Measurements from ENCODE around the gene ZNF155.

Gene ZNF155

DNA sequence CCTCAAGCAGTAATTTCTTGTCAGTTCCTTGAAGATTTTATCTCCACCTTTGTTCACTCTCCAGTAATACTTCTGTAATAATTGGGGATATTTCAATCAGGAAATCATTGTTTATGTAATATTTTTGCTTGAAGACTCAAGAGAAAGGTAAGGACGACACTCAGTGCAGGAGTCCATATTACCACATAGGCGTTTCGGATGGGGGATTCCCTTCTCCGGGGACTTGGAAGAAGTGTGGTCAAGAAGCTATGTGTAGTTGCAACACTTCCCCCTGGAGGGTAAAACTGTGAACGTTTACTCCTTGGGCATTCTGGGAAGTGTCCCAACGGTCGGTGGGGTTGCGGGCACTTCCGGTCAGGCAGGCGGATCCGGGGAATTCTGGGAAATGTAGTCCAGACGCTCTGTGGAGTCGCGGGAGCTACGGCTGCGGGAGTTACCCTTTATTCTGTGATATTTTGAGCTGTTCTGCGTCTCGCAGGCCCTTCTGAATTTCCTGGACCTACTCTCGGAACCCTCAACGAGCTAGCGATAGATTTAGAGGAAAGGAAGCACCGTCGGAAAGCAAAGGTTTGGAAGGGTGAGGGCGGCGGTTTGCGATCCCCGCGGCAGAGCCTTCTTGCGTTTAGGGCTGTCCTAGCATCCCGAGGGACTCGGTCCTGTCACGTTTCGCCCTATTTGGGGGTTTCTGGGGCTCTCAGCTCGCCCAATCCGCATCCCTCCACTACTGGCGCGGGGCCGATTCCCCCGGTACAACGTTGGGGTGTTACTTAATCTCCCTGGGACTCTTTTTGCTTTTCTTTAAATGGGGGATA lies 32.9 kb upstream of the ZNF155 start, which contains the start of gene ZNF221:
ZNF221 (plus strand) TSS at position 395 of the 812 bp plus-strand sequence. CDS start 11,499 bp downstream, outside the sequence.
- H3K4me3 ChIP-seq (ENCODE audit: low read depth, low read length): peak within 1 kb of the TSS; percentile 96
- TF ChIP-seq, protein P1, sequence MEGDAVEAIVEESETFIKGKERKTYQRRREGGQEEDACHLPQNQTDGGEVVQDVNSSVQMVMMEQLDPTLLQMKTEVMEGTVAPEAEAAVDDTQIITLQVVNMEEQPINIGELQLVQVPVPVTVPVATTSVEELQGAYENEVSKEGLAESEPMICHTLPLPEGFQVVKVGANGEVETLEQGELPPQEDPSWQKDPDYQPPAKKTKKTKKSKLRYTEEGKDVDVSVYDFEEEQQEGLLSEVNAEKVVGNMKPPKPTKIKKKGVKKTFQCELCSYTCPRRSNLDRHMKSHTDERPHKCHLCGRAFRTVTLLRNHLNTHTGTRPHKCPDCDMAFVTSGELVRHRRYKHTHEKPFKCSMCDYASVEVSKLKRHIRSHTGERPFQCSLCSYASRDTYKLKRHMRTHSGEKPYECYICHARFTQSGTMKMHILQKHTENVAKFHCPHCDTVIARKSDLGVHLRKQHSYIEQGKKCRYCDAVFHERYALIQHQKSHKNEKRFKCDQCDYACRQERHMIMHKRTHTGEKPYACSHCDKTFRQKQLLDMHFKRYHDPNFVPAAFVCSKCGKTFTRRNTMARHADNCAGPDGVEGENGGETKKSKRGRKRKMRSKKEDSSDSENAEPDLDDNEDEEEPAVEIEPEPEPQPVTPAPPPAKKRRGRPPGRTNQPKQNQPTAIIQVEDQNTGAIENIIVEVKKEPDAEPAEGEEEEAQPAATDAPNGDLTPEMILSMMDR (conservative IDR thresholded peaks at IDR 0.05; ENCODE audit: low read depth, low read length): peak; percentile 47
- DNase-seq (ENCODE audit: low read depth): peak; percentile 99

DNA sequence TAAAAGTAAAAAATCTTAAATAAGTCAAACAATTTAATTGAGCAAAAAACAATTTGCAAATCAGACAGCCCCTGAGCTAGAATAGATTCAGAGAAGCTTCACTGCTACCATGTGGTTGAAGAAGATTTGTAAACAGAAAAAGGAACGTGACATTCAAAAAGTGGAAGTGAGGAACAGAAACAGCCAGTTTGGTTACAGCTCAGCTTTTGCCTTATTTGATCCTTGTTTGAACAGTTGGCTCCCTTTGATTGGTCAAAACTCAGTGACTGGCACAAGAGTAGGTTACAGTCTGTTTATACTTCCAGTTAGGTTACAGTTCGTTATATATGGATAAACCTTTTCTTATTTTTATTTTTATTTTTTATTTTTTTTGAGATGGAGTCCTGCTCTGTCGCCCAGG lies 27.2 kb upstream of the ZNF155 start:
- no peak overlapping the region for H3K4me3 ChIP-seq (ENCODE audit: low read depth, low read length)
- TF ChIP-seq, protein P1 (conservative IDR thresholded peaks at IDR 0.05; ENCODE audit: low read depth, low read length): no peak
- no peak for DNase-seq (ENCODE audit: low read depth)

DNA sequence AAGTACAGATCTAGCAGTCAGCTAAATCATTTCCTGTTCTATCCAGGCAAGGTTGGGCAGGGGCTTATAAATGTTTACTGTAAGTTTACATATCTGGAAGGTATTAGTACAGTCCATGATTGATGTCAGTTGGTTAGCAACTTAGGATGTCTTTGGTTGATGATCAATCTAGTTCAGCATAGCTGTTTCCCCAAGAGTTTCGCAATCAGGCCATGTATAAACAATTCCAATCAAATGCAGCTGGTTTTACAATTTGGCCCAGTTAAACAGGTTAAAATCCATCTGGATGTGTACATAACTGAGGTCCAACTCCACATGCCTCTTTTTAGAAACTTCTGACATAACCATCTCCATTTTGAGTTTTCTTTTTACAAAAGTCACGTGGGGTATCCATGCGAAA lies 26.1 kb upstream of the ZNF155 start:
- TF ChIP-seq, protein P1 (conservative IDR thresholded peaks at IDR 0.05; ENCODE audit: low read depth, low read length): no peak
- peak; percentile 36 for DNase-seq (ENCODE audit: low read depth)
- no peak overlapping the region for H3K4me3 ChIP-seq (ENCODE audit: low read depth, low read length)

DNA sequence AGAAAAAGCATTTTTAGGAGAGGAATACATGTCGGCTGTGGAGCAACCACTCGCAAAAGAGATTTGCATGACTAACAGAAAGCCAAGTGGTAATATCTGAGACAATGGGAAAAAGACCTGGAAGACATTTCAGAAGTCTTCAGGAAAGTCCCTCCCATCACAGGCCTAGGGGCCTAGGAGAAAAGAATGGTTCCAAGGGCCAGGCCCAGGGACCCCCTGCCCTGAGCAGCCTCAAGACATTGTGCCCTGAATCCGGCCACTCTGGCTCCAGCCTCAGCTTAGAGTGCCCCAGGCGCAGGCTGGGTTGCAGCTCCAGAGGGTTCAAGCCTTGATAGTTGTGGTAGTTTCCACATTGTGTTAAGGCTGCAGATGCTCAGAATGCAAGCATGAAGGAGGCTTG lies 23.6 kb upstream of the ZNF155 start:
- no peak for DNase-seq (ENCODE audit: low read depth)
- TF ChIP-seq, protein P1 (conservative IDR thresholded peaks at IDR 0.05; ENCODE audit: low read depth, low read length): no peak
- H3K4me3 ChIP-seq (ENCODE audit: low read depth, low read length): no peak overlapping the region

DNA sequence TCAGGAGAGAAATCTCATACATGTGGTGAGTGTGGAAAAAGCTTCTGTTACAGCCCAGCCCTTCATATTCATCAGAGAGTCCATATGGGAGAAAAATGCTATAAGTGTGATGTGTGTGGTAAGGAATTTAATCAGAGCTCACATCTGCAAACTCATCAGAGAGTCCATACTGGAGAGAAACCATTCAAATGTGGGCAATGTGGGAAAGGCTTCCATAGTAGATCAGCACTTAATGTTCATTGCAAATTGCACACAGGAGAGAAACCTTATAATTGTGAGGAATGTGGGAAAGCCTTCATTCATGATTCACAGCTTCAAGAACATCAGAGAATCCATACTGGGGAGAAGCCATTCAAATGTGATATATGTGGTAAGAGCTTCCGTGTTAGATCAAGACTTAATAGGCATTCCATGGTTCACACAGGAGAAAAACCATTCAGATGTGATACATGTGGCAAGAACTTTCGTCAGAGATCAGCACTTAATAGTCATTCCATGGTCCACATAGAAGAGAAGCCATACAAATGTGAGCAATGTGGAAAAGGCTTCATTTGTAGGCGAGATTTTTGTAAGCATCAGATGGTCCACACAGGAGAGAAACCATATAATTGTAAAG lies 17.8 kb upstream of the ZNF155 start:
- TF ChIP-seq, protein P1 (conservative IDR thresholded peaks at IDR 0.05; ENCODE audit: low read depth, low read length): no peak
- peak; percentile 16 for DNase-seq (ENCODE audit: low read depth)
- no peak overlapping the region for H3K4me3 ChIP-seq (ENCODE audit: low read depth, low read length)

DNA sequence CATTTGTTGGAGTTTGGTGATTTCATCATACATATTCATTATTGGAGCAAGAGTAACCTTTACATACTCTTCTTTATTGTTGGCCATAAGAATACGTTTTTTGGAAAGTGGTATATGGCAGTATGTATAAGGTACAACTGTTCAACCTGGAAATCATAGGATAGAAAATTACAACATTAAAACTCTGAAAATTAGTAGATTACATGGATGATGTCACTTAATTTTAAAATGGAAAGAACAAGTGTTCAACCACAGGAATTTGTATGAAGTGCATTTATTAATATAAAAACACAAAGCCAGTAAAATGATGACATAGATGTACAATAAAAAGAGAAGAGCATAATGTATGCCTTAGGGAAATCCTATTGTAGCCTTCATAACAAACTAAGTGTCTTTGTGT lies 7.3 kb upstream of the ZNF155 start:
- TF ChIP-seq, protein P1 (conservative IDR thresholded peaks at IDR 0.05; ENCODE audit: low read depth, low read length): no peak
- H3K4me3 ChIP-seq (ENCODE audit: low read depth, low read length): no peak overlapping the region
- no peak for DNase-seq (ENCODE audit: low read depth)
